HCT116 (cell line): Measurements from ENCODE around the gene ZNF552. TPM values are rescaled to one million over a fixed set of nuclear protein-coding genes. Genes with fewer than 3 reads are reported as not detected.

Experiments used
- total RNA-seq: library from RNA; stranded (reverse); gene quantifications from one replicate; pipeline ENCODE4 v1.2.1, GENCODE V29; 2021; ENCODE audit not compliant: unreplicated experiment

The ZNF552 gene
- total RNA-seq, 1 experiment from 2014 or later = 7.1 TPM

Other genes starting within 250 kb of the ZNF552 start
- gene ZNF416, start 236.0 kb downstream of the ZNF552 start, total RNA-seq = 4.0 TPM
- not detected for gene ZIK1, start 230.8 kb downstream of the ZNF552 start, total RNA-seq
- 3.8 TPM for gene ZNF530, start 215.0 kb downstream of the ZNF552 start, total RNA-seq
- 8.4 TPM for gene ZNF134, start 200.7 kb downstream of the ZNF552 start, total RNA-seq
- gene ZNF211, start 181.7 kb downstream of the ZNF552 start, total RNA-seq = 6.7 TPM
- gene ZSCAN4, start 146.0 kb downstream of the ZNF552 start, total RNA-seq = not detected
- 10.8 TPM for gene ZNF551, start 132.9 kb downstream of the ZNF552 start, total RNA-seq
- 0.10 TPM for gene ZNF154, start 105.7 kb downstream of the ZNF552 start, total RNA-seq
- gene ZNF671, start 87.3 kb downstream of the ZNF552 start, total RNA-seq = not detected
- 8.6 TPM for gene ZNF776, start 68.1 kb downstream of the ZNF552 start, total RNA-seq
- gene ZNF586, start 45.2 kb downstream of the ZNF552 start, total RNA-seq = 3.5 TPM
- 14.1 TPM for gene ZNF587B, start 15.4 kb upstream of the ZNF552 start, total RNA-seq
- gene ZNF587, start 34.9 kb upstream of the ZNF552 start, total RNA-seq = 25.9 TPM
- gene ZNF814, start 74.1 kb upstream of the ZNF552 start, total RNA-seq = 2.5 TPM
- 6.8 TPM for gene ZNF417, start 101.7 kb upstream of the ZNF552 start, total RNA-seq
- not detected for gene ZNF418, start 120.5 kb upstream of the ZNF552 start, total RNA-seq
- not detected for gene ZNF256, start 132.8 kb upstream of the ZNF552 start, total RNA-seq
- gene C19orf18, start 159.6 kb upstream of the ZNF552 start, total RNA-seq = not detected
- 0.05 TPM for gene ZNF606, start 187.9 kb upstream of the ZNF552 start, total RNA-seq
- not detected for gene ZSCAN1, start 219.1 kb upstream of the ZNF552 start, total RNA-seq
- gene ZNF135, start 244.4 kb upstream of the ZNF552 start, total RNA-seq = not detected